Esophagus muscularis mucosa (tissue), 4 donors: ENCODE results near the gene COL4A5. TPM values are rescaled to one million over a fixed set of nuclear protein-coding genes. Genes with fewer than 3 reads are reported as not detected.
"Not testable (repeated sequence)": the region's sequence is repeated elsewhere in the genome, so short reads cannot be mapped to it uniquely, and the experiment has no call there.

Source experiments
- DNase-seq: peaks from one replicate; pipeline ENCODE4 v3.0.0-alpha.2; 2017; ENCODE audit errors: extremely low spot score
- H3K27ac ChIP-seq, 4 donors: fragments of 200-600 bp; sonication (generic); replicated peaks in 1 of 4; 1 replicate in 3 of 4; 2 replicates in 1 of 4; pipeline ENCODE4 v1.5.1; 2016 to 2019; ENCODE audit warnings: mild to moderate bottlenecking in 1 of 4
- H3K27me3 ChIP-seq, 4 donors: fragments of 200-600 bp; sonication (generic); one replicate each; pipeline versions ENCODE4 v1.5.1 to v1.6.0; 2016 to 2019
- H3K36me3 ChIP-seq, 4 donors: fragments of 200-600 bp; sonication (generic); one replicate each; pipeline ENCODE4 v1.5.1; 2016 to 2019
- H3K4me1 ChIP-seq, 4 donors: fragments of 200-600 bp; sonication (generic); one replicate each; pipeline ENCODE4 v1.5.1; 2016 to 2019
- H3K4me3 ChIP-seq, 4 donors: fragments of 200-600 bp; sonication (generic); 1 replicate in 2 of 4; 2 replicates in 2 of 4; pipeline ENCODE4 v1.5.1; 2016 to 2019; ENCODE audit warnings: mild to moderate bottlenecking in 4 of 4, moderate library complexity in 1 of 4
- H3K9me3 ChIP-seq, 4 donors: fragments of 200-600 bp; sonication (generic); 1 replicate in 3 of 4; 2 replicates in 1 of 4; pipeline ENCODE4 v1.5.1; 2016 to 2019
- CTCF ChIP-seq, 3 experiments: fragments of 200-600 bp in 2 of 3; fragments of 450-650 bp in 1 of 3; sonication (generic) in 2 of 3; IDR thresholded peaks; one replicate each; pipeline ENCODE4 v1.5.1; 2017 to 2019; ENCODE audit warnings: antibody characterized with exemption in 3 of 3, mild to moderate bottlenecking in 2 of 3, moderate library complexity in 1 of 3
- EP300 ChIP-seq: sonication (generic); formaldehyde crosslinking; IDR thresholded peaks from one replicate; pipeline ENCODE4 v1.6.1; 2017; ENCODE audit warnings: antibody characterized with exemption
- POLR2A ChIP-seq: fragments of 450-650 bp; IDR thresholded peaks from one replicate; pipeline ENCODE4 v1.6.1; 2017; ENCODE audit warnings: antibody characterized with exemption, moderate library complexity, mild to moderate bottlenecking, low read depth
- POLR2AphosphoS5 ChIP-seq, 2 donors: sonication (generic); formaldehyde crosslinking; IDR thresholded peaks; one replicate each; pipeline ENCODE4 v1.6.1; 2017; ENCODE audit warnings: antibody characterized with exemption in 2 of 2
- WGBS: methylation state at CpG from one replicate; pipeline ENCODE4 v1.1.5; 2018; 5-methylcytosine and 5-hydroxymethylcytosine counted together
- intact Hi-C: fragments of 100-400 bp; cut with DNase I; formaldehyde crosslinking; loops from one replicate; pipeline ENCODE4 v1.15.1; 2023
- total RNA-seq, 4 donors: library from RNA; depleted of rRNA; stranded (reverse); fragments of >200 nt; gene quantifications; one replicate each; pipeline versions ENCODE4 v1.1.0 to v1.2.1, GENCODE V29; 2016

The COL4A5 gene
- total RNA-seq, 4 donors from 2014 or later, result 187 to 241 (median 204) TPM

GRCh38 chrX:108473979-108474378 lies 34.3 kb downstream of the COL4A5 start:
- H3K36me3 ChIP-seq, result no peaks in the 10 kb centered on the region
- intact Hi-C loops, result no loop called here
- no peak overlapping the region for H3K27ac ChIP-seq
- no peak overlapping the region for H3K4me3 ChIP-seq
- no peaks in the 10 kb centered on the region for H3K27me3 ChIP-seq
- TF ChIP-seq POLR2AphosphoS5 (IDR thresholded peaks at IDR 0.05), result no peak
- no peak for TF ChIP-seq CTCF (IDR thresholded peaks at IDR 0.05)
- TF ChIP-seq EP300, result no peak
- peaks cover 0 to 3% (median 1%) of the 10 kb centered on the region in 4 donors for H3K4me1 ChIP-seq
- no peaks in the 10 kb centered on the region for H3K9me3 ChIP-seq
- DNase-seq, result no peak

- H3K27me3 ChIP-seq, H3K27ac ChIP-seq, H3K4me1 ChIP-seq, intact Hi-C loops, H3K36me3 ChIP-seq, DNase-seq, H3K4me3 ChIP-seq: not testable (repeated sequence)
- 91% methylated on average over 6 of the region's 6 CpGs for WGBS
- H3K9me3 ChIP-seq, result peaks cover 0 to 12% (median 0%) of the 10 kb centered on the region in 4 donors
Observed at GRCh38 chrX:108481528-108481927, 41.9 kb downstream of the COL4A5 start.

GRCh38 chrX:108484251-108484650 lies 44.6 kb downstream of the COL4A5 start:
- intact Hi-C loops, result no loop called here
- TF ChIP-seq CTCF (IDR thresholded peaks at IDR 0.05) (no peak), POLR2AphosphoS5 (IDR thresholded peaks at IDR 0.05) (no peak), EP300 (no peak), POLR2A (no peak)
- WGBS, result 84% methylated on average over 3 of the region's 3 CpGs
- Histone ChIP-seq H3K36me3 (no peaks in the 10 kb centered on the region), H3K4me3 (no peak overlapping the region), H3K4me1 (peaks cover 0 to 4% (median 0%) of the 10 kb centered on the region in 4 donors), H3K27ac (no peak overlapping the region), H3K27me3 (no peaks in the 10 kb centered on the region), H3K9me3 (peaks cover 0 to 12% (median 0%) of the 10 kb centered on the region in 4 donors)
- no peak for DNase-seq

GRCh38 chrX:108485960-108486359 lies 46.3 kb downstream of the COL4A5 start:
- TF ChIP-seq POLR2A (no peak), CTCF (IDR thresholded peaks at IDR 0.05) (no peak), EP300 (no peak), POLR2AphosphoS5 (IDR thresholded peaks at IDR 0.05) (no peak)
- WGBS, result 67% methylated on average over 2 of the region's 2 CpGs
- no peaks in the 10 kb centered on the region for H3K27me3 ChIP-seq
- peaks cover 0 to 9% (median 0%) of the 10 kb centered on the region in 4 donors for H3K9me3 ChIP-seq
- no peaks in the 10 kb centered on the region for H3K36me3 ChIP-seq
- intact Hi-C loops, result no loop called here
- H3K27ac ChIP-seq, result no peak overlapping the region
- no peak for DNase-seq
- H3K4me1 ChIP-seq, result peaks cover 0 to 9% (median 2%) of the 10 kb centered on the region in 4 donors
- no peak overlapping the region for H3K4me3 ChIP-seq

GRCh38 chrX:108494406-108495090 lies 54.9 kb downstream of the COL4A5 start:
- no peak for TF ChIP-seq POLR2AphosphoS5 (IDR thresholded peaks at IDR 0.05)
- TF ChIP-seq CTCF (IDR thresholded peaks at IDR 0.05), result no peak
- no peak for TF ChIP-seq POLR2A
- no peak for TF ChIP-seq EP300
- WGBS, result 54% methylated on average over 3 of the region's 3 CpGs
- no peak for DNase-seq
- no peak overlapping the region for H3K27ac ChIP-seq
- no peaks in the 10 kb centered on the region for H3K27me3 ChIP-seq
- peaks cover 0 to 9% (median 0%) of the 10 kb centered on the region in 4 donors for H3K4me1 ChIP-seq
- H3K9me3 ChIP-seq, result no peaks in the 10 kb centered on the region
- H3K4me3 ChIP-seq, result no peak overlapping the region
- H3K36me3 ChIP-seq, result no peaks in the 10 kb centered on the region
- intact Hi-C loops, result no loop called here
